PFSK-1 (cell line): ENCODE measurements around the gene DCLK2.

Experiments used
- FOXP2 ChIP-seq: optimal IDR thresholded peaks from 2 replicates; pipeline ENCODE3; 2011; ENCODE audit warnings: borderline replicate concordance, control low read depth, inconsistent platforms; ENCODE audit not compliant: insufficient read depth; ENCODE audit errors: extremely low read length, extremely low read depth
- POLR2AphosphoS5 ChIP-seq: IDR thresholded peaks from 2 replicates; pipeline ENCODE4 v1.6.1; 2012; ENCODE audit warnings: low read depth, mild to moderate bottlenecking, control low read depth, low read length, moderate library complexity
- SIN3A ChIP-seq: IDR thresholded peaks from 2 replicates; pipeline ENCODE4 v1.6.1; 2012; ENCODE audit warnings: mild to moderate bottlenecking, low read length, moderate library complexity, borderline replicate concordance; ENCODE audit not compliant: insufficient read depth
- TAF1 ChIP-seq: IDR thresholded peaks from 2 replicates; pipeline ENCODE4 v1.6.1; 2012; ENCODE audit warnings: low read length, control low read depth, borderline replicate concordance; ENCODE audit not compliant: insufficient read depth
- TF ChIP-seq, protein P1 (sequence below), 2 experiments: IDR thresholded peaks; 2 replicates each; pipeline versions ENCODE4 v1.6.1 to v1.8.0; 2011 to 2012; ENCODE audit warnings: low read depth in 2 of 2, low read length in 2 of 2, control low read depth in 1 of 2, inconsistent platforms in 1 of 2, mild to moderate bottlenecking in 1 of 2, moderate library complexity in 1 of 2; ENCODE audit not compliant: insufficient read depth in 1 of 2

DNA sequence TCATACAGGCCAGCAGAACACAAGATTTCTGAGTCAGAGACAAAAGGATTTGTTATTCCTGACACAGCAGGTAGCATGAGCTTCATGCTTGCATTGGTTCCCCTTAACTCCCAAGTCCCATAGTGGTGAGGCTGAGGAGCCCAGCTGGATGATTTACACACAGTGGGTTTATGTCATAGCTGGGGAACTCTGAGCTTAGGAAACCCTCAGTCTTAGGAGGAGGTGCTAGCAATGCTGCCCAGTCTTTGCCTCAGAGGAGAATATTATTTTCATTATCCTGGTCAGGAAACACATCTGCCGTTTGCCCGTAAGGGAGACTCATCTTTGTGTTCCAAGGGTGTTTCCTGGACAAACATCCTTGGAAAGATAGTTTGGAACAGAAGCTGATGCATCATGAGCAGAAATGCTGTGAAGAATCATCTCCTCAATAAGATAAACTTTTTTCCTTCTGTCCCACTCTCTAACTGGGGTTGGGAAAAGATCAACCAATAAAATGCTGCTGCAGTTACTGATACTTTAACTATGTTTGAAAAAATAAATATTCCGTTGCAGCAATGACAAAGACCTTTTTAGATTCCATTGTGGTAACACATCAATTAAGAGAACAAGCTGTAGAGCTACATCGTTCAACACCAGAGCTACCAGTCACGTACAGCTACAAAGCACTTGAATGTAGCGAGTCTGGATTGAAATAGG lies 146.8 kb downstream of the DCLK2 start:
- TF ChIP-seq, protein P1, sequence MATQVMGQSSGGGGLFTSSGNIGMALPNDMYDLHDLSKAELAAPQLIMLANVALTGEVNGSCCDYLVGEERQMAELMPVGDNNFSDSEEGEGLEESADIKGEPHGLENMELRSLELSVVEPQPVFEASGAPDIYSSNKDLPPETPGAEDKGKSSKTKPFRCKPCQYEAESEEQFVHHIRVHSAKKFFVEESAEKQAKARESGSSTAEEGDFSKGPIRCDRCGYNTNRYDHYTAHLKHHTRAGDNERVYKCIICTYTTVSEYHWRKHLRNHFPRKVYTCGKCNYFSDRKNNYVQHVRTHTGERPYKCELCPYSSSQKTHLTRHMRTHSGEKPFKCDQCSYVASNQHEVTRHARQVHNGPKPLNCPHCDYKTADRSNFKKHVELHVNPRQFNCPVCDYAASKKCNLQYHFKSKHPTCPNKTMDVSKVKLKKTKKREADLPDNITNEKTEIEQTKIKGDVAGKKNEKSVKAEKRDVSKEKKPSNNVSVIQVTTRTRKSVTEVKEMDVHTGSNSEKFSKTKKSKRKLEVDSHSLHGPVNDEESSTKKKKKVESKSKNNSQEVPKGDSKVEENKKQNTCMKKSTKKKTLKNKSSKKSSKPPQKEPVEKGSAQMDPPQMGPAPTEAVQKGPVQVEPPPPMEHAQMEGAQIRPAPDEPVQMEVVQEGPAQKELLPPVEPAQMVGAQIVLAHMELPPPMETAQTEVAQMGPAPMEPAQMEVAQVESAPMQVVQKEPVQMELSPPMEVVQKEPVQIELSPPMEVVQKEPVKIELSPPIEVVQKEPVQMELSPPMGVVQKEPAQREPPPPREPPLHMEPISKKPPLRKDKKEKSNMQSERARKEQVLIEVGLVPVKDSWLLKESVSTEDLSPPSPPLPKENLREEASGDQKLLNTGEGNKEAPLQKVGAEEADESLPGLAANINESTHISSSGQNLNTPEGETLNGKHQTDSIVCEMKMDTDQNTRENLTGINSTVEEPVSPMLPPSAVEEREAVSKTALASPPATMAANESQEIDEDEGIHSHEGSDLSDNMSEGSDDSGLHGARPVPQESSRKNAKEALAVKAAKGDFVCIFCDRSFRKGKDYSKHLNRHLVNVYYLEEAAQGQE (IDR thresholded peaks at IDR 0.05; ENCODE audit: insufficient read depth in 1 of 2, low read depth in 2 of 2, low read length in 2 of 2) = no peak
- TF ChIP-seq POLR2AphosphoS5 (no peak), TAF1 (no peak), SIN3A (peak; percentile 51; the same call in 1 of the 2 replicates), FOXP2 (no peak)
